Chondrocyte (in vitro differentiated cells): ENCODE results near the gene SLC51A. TPM values are rescaled to one million over a fixed set of nuclear protein-coding genes. Genes with fewer than 3 reads are reported as not detected.
A peak's percentile ranks its signal among the peaks of the same experiment; 100 is the strongest.
"Not testable (repeated sequence)": the region's sequence is repeated elsewhere in the genome, so short reads cannot be mapped to it uniquely, and the experiment has no call there.

Experiments used
- DNase-seq: peaks from one replicate; pipeline ENCODE4 v3.0.0; 2021; ENCODE audit warnings: mixed read lengths, low spot score
- H3K27ac Mint-ChIP-seq: one replicate; pipeline ENCODE4 v1.8.0; 2021; ENCODE audit warnings: mild to moderate bottlenecking, moderate library complexity, mixed read lengths; ENCODE audit not compliant: unreplicated experiment
- H3K27me3 Mint-ChIP-seq: 2 replicates; pipeline ENCODE4 v1.8.0; 2021; ENCODE audit warnings: low read depth, mixed read lengths
- H3K36me3 Mint-ChIP-seq: 2 replicates; pipeline ENCODE4 v1.8.0; 2021; ENCODE audit warnings: low read depth, mixed read lengths
- H3K4me1 Mint-ChIP-seq: 2 replicates; pipeline ENCODE4 v1.8.0; 2021; ENCODE audit warnings: low read depth, mild to moderate bottlenecking, mixed read lengths
- H3K4me3 Mint-ChIP-seq: one replicate; pipeline ENCODE4 v1.8.0; 2021; ENCODE audit warnings: mild to moderate bottlenecking, moderate library complexity, mixed read lengths; ENCODE audit not compliant: unreplicated experiment
- H3K9me3 Mint-ChIP-seq: 2 replicates; pipeline ENCODE4 v1.8.0; 2021; ENCODE audit warnings: low read depth, mixed read lengths
- total RNA-seq: library from RNA; stranded (reverse); gene quantifications from 3 replicates; pipeline ENCODE4 v1.2.1, GENCODE V29; 2021
- TF ChIP-seq, protein P1 (sequence below): fragments of 200-600 bp; sonication (generic); IDR thresholded peaks from 2 replicates; pipeline ENCODE4 v1.5.0; 2021; ENCODE audit warnings: antibody characterized with exemption, mild to moderate bottlenecking, moderate library complexity

SLC51A gene
- total RNA-seq, 1 donor from 2014 or later = not detected

DNA sequence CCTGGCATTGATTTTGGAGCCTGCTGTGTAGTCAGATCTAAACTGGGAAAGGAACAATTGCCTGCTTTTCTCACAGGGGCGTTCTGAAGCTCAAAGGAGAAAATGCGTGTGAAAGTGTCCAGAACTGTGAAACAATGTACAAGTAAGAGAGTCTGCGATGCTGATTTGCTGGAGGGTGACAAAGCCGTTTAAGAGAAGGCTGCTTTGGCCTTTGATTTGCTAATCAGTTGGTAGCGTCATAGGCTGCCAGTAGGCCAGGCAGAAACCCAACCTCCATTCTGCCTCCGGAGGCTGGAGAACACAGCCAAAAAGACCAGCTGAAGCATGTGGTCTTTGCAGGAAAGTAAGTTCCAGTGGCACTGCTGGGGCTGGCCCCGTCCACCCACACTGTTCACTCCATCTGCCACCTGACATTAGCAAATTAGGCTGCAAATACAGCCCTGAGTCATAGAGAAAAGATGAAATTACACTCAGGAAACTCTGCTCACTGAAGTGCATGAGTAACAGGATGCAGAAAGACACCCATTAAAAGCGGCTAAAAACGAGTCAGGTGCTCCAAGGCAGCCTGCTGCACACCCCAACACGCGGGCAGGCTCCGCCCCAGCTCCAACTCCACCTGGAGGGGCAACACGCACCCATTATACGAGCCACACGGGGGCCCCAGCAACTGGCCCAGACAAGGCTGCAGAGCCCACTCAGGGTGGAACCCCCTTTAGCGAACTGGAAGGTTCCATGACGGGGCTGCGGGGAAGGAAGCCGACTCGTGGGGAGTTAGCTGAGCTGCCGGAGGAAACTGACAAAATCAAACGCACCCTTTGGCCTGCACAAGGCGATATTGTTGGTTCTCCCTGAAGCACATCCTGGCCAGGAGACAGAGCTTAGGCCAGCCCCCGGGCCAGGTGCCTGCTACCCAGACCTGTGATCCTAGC, 36.7 kb upstream of the SLC51A start:
- peaks cover 2% of the 10 kb centered on the region for H3K27me3 Mint-ChIP-seq
- DNase-seq = peak; percentile 71
- no peaks in the 10 kb centered on the region for H3K36me3 Mint-ChIP-seq
- H3K9me3 Mint-ChIP-seq = no peaks in the 10 kb centered on the region
- no peak overlapping the region for H3K4me3 Mint-ChIP-seq
- H3K27ac Mint-ChIP-seq = no peak overlapping the region
- peaks cover 7% of the 10 kb centered on the region for H3K4me1 Mint-ChIP-seq
- TF ChIP-seq, protein P1, sequence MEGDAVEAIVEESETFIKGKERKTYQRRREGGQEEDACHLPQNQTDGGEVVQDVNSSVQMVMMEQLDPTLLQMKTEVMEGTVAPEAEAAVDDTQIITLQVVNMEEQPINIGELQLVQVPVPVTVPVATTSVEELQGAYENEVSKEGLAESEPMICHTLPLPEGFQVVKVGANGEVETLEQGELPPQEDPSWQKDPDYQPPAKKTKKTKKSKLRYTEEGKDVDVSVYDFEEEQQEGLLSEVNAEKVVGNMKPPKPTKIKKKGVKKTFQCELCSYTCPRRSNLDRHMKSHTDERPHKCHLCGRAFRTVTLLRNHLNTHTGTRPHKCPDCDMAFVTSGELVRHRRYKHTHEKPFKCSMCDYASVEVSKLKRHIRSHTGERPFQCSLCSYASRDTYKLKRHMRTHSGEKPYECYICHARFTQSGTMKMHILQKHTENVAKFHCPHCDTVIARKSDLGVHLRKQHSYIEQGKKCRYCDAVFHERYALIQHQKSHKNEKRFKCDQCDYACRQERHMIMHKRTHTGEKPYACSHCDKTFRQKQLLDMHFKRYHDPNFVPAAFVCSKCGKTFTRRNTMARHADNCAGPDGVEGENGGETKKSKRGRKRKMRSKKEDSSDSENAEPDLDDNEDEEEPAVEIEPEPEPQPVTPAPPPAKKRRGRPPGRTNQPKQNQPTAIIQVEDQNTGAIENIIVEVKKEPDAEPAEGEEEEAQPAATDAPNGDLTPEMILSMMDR = no peak

DNA sequence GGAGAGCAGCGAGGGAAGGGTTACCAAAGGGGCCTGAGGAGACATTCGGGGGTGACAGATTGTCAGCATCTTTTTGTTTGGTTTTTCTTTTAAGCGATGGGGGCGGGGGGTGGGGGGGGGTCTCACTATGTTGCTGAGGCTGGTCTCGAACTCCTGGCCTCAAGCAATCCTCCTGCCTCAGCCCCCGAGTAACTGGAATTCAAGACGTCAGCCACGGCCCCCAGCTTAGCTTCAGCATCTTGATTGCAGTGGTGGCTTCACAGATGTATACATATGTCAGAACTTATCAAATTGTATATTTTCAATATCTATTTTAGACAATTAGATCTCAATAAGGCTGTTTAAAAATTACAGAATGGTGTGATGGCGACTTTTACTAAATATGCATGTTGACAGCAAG, 36.0 kb upstream of the SLC51A start:
- Mint-ChIP-seq H3K9me3 (no peaks in the 10 kb centered on the region), H3K4me1 (peaks cover 7% of the 10 kb centered on the region), H3K27ac (no peak overlapping the region), H3K36me3 (no peaks in the 10 kb centered on the region), H3K4me3 (no peak overlapping the region), H3K27me3 (peaks cover 2% of the 10 kb centered on the region)
- DNase-seq = peak; percentile 20
- TF ChIP-seq, protein P1 = no peak

DNA sequence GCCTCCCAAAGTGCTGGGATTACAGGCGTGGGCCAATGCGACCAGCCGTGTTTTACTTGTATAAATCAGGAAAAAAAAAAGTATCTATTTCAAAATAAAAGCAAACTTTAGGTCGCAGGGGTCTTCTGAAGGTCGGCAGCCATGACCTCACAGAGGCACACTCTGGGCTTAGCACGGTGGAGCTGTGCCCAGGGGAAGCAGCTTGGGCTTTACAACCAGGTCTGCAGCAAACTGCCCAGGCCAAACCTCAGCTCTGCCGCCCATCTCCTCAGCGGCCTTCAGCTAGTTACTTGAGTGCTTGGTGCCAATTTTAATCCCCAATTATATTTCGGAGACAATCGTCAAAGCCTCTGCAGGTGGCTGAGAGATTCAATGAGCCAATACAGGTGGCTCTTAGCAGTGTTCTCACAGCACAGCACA, 35.2 kb upstream of the SLC51A start:
- Mint-ChIP-seq H3K9me3 (no peaks in the 10 kb centered on the region), H3K27me3 (peaks cover 2% of the 10 kb centered on the region), H3K4me3 (no peak overlapping the region), H3K4me1 (peaks cover 7% of the 10 kb centered on the region), H3K27ac (no peak overlapping the region), H3K36me3 (no peaks in the 10 kb centered on the region)
- TF ChIP-seq, protein P1 = no peak
- no peak for DNase-seq

DNA sequence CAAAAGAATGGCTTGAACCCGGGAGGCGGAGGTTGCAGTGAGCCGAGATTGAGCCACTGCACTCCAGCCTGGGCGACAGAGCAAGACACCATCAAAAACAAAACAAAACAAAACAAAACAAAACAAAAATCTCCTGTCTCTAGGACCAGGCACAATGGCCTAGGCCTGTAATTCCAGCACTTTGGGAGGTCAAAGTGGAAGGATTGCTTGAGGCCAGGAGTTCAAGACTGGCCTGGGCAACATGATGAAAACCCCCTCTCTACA, 32.2 kb upstream of the SLC51A start:
- not testable (repeated sequence) for H3K4me3 Mint-ChIP-seq, H3K9me3 Mint-ChIP-seq, H3K27me3 Mint-ChIP-seq, DNase-seq, H3K27ac Mint-ChIP-seq, H3K4me1 Mint-ChIP-seq, H3K36me3 Mint-ChIP-seq

DNA sequence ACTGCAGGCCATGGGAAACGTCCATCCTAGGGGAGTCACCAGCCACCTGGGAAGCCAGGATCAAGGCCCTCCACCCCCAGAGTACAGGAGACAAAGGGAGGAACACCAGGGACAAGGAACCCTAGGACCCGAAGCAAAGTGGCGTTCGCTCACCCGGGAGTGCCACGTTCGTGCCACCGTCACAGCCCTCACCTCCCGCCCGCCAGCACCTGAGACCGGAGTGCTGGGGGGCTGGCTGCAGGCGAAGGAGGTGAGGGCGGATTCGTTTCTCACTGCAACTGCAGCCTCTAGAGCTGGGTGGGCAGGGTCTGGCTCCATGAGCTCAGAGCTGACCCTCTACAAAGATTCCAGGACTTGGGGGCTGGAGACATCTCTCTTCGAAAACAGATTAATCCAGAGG, 31.5 kb upstream of the SLC51A start:
- H3K4me3 Mint-ChIP-seq = no peak overlapping the region
- H3K36me3 Mint-ChIP-seq = no peaks in the 10 kb centered on the region
- TF ChIP-seq, protein P1 = no peak
- H3K27me3 Mint-ChIP-seq = no peaks in the 10 kb centered on the region
- H3K4me1 Mint-ChIP-seq = no peaks in the 10 kb centered on the region
- H3K27ac Mint-ChIP-seq = no peak overlapping the region
- no peak for DNase-seq
- H3K9me3 Mint-ChIP-seq = no peaks in the 10 kb centered on the region
